SU-DHL-6 (cell line): ENCODE results near the gene WDR72.

Experiments
- EZH2phosphoT487 ChIP-seq: fragments of 200-600 bp; sonication (generic), shearing (Covaris generic); conservative IDR thresholded peaks from 2 replicates; pipeline ENCODE4 v1.6.1; 2018; ENCODE audit warnings: mild to moderate bottlenecking, antibody characterized with exemption, low read length, moderate library complexity, mixed read lengths
- TF ChIP-seq, protein P1 (sequence below): fragments of 200-600 bp; sonication (generic); IDR thresholded peaks from one replicate; pipeline ENCODE4 v1.5.1; 2017; ENCODE audit warnings: antibody characterized with exemption, mild to moderate bottlenecking, low read length, moderate library complexity; ENCODE audit not compliant: insufficient read depth, poor library complexity, severe bottlenecking

DNA sequence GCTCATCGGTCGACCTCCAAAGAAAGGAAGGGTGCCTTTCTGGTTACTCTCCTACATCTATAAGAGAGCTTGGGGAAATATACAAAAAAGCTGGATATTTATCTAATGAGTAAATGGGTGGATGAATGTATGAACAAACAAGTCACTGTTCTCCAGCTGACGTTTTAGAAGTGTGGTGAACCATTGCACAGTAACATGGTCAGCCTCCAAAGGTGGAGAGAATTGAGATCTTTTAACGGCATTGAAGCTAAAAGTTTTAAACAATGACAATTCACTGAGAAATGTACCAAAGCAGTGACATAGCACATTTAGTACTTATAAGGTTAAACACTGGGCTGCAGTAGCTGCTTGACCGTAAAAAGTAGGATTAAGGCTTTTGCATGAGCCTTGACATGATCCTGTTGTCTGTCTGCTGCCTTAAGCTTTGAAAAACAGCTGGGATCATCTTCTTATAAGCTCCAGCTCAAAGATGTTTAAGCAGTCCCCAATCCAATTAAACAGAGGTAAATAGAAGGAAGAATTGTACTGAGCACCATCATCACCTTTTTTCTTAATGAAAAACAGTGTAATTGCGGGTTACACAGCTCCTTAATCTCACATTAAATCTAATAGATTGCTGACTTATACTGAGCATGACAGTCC is 222.9 kb downstream of the WDR72 start:
- TF ChIP-seq, protein P1, sequence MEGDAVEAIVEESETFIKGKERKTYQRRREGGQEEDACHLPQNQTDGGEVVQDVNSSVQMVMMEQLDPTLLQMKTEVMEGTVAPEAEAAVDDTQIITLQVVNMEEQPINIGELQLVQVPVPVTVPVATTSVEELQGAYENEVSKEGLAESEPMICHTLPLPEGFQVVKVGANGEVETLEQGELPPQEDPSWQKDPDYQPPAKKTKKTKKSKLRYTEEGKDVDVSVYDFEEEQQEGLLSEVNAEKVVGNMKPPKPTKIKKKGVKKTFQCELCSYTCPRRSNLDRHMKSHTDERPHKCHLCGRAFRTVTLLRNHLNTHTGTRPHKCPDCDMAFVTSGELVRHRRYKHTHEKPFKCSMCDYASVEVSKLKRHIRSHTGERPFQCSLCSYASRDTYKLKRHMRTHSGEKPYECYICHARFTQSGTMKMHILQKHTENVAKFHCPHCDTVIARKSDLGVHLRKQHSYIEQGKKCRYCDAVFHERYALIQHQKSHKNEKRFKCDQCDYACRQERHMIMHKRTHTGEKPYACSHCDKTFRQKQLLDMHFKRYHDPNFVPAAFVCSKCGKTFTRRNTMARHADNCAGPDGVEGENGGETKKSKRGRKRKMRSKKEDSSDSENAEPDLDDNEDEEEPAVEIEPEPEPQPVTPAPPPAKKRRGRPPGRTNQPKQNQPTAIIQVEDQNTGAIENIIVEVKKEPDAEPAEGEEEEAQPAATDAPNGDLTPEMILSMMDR: no peak
- no peak for TF ChIP-seq EZH2phosphoT487
